CD4-positive, alpha-beta T cell treated with Interleukin-17A for 4 hours (primary cell): ENCODE results near the gene ZSCAN9.

Experiments used
- DNase-seq: peaks from one replicate; pipeline ENCODE4 v3.0.0-alpha.2; 2020; ENCODE audit warnings: mixed read lengths

ZSCAN9 gene

GRCh38 chr6:28225056-28225834 lies at the start of gene ZSCAN9:
TSS of gene ZSCAN9 (plus strand) at chr6:28225275. CDS start at chr6:28227085, 1,810 bp downstream.
- DNase-seq: peak; percentile 36

- DNase-seq: no peak
These were observed 48.7 kb upstream of the ZSCAN9 start for GRCh38 chr6:28176373-28176772.

DNA sequence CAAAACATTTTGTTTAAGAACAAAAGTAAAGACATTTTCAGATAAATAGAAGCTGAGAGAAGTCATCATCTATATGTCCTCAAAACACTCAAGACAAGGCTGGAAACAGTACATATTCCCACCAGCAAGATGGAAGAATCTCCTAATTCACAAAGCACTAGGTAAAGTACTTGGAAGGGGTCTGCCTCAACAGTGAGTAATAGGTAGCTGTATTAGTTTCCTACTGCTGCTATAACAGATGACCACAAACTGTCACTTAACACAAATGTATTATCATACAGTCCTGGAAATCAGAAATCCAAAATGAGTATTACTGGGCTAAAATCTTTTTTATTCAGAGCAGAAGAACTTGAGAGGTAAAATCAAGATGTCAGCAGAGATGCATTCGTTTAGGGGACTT lies 42.8 kb upstream of the ZSCAN9 start:
- DNase-seq: no peak

DNA sequence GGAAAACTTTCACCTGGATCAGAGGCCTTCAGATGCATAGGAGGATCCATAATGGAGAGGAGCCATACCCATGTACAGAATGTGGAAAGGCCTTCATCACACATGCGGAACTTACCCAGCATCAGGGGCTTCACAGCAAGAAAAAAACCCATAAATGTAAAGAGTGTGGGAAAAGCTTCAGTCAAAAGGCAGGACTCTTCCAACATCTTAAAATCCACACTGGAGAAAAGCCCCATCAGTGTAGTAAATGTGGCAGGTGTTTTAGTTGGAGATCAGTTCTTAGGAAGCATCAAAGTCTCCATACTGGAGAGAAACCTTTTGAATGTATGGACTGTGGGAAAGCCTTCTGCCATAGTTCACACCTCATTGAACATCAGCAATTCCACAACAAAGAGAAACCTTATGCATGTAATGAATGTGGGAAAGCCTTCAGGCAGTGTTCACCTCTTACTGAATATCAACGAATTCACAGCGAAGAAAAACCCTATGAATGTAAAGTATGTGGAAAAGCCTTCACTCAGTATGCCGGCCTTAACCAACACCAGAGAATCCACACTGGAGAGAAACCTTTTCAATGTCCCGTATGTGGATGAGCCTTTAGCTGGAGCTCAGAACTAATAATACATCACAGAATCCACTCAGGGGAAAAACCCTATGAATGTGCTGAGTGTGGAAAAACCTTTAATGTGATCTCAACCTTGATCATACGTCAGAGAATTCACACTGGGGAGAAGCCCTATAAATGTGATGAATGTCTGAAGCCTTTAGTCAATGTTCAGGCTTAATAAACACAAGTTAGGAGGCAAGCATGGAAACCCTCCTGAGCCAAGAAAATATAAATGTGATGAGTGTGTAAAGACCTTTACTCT lies 36.7 kb upstream of the ZSCAN9 start:
- no peak for DNase-seq

DNA sequence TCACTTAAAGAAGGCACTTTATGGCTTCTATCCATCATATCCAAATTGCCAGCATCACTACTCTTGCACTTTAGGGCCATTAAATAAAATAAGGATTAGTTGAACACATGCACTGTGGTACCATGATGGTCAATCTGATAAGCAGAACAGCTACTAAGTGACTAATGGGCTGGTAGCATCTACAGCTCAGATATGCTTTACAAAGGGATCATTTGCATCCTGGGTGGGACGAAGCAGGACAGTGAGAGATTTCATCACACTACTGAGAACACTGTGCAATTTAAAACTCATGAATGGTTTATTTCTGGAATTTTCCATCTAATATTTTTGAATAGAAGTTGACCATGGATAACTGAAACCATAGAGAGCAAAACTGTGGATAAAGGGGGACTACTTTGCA lies 25.1 kb upstream of the ZSCAN9 start:
- no peak for DNase-seq

- DNase-seq: no peak
These were observed 21.9 kb upstream of the ZSCAN9 start for GRCh38 chr6:28203201-28203600.

- DNase-seq: no peak
These were observed 19.2 kb upstream of the ZSCAN9 start for GRCh38 chr6:28205879-28206278.

GRCh38 chr6:28206527-28206926 lies 18.5 kb upstream of the ZSCAN9 start:
- no peak for DNase-seq

GRCh38 chr6:28206928-28207509 lies 18.1 kb upstream of the ZSCAN9 start:
- DNase-seq: no peak

GRCh38 chr6:28207510-28208110 lies 17.5 kb upstream of the ZSCAN9 start:
- peak; percentile 13 for DNase-seq

GRCh38 chr6:28208111-28208659 lies 16.9 kb upstream of the ZSCAN9 start:
- DNase-seq: peak; percentile 2

GRCh38 chr6:28209753-28210535 lies 15.1 kb upstream of the ZSCAN9 start:
- DNase-seq: no peak

DNA sequence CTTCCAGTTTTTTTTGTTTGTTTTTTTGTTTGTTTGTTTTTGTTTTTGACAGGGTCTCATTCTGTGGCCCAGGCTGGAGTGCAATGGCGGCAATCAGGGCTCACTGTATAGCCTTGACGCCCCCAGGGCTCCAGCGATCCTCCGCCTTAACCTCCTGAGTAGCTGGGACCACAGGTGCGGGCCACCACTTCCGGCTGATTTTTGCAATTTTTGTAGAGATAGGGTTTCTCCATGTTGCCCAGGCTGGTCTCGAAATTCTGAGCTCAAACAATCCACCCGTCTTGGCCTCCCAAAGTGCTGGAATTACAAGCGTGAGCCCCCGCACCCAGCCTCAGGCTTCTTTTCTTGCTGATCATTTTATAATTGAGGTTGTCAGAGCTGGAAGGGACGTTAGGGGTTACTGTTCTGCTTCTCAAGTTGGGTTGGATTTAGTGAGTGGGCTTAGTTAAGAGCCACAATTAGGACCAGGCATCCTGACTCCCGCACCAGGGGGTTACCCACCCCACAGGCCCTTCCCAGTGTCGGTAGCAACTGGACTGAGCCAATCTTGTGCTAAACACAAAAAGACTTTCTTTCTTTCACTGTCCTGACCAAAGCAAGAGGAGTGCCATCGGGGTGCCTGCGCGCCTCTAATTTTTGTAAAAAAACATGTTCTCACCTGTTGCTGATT lies 13.1 kb upstream of the ZSCAN9 start:
- peak; percentile 2 for DNase-seq

- DNase-seq: no peak
These were observed 12.4 kb upstream of the ZSCAN9 start for GRCh38 chr6:28212510-28213212.

DNA sequence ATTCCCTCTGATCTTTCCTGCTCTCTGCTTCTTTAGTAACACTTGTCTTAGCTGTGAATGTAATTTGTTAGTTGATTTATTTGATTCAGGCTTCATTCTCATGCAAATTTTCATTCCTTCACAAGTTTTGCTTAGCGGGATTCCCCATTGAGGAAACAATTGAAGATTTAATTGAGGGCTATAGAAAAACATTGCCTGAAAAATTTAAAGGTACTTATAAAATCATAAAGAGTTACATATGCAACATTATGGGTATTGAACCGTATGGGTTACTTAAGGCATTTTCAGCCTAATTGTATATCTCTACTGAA lies 11.9 kb upstream of the ZSCAN9 start:
- no peak for DNase-seq

DNA sequence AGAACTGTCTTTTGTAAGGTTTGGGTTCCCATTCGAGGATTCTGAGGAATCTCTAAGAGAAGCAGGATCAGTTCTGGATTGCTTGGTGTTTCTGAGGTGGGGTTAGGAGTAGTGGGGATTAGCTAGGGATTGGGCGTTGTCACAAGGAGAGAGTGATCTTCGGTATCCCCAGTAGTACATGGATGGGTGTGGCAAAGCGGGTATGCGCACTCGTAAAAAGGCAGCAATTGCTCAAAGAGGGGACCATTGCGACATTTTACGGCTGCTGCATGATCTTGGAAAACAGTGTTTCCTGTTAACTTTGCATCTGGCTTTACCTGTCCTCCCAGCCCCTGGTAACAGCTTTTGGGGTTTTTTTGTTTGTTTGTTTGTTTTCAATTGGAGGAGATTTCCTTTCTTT lies 9.7 kb upstream of the ZSCAN9 start:
- no peak for DNase-seq

DNA sequence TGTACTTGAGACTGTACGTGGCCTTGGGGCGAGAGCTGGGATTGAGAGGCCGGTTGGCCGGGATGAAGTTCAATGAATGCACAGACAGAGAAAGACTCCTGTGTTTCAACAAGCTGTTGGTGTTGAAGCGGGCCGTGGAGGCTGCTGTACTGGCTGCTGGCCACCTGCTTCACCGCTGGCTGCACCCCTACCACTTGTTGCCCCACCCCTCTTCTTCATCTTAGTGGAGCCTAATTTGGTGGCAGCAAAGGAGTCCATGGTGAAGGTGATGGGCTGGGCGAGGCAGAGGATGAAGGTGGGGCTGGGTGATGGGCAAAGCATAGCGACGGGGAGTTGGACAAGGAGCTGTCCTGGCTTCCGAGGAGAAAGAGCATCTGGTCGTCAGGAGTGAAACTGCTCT lies 7.2 kb upstream of the ZSCAN9 start:
- DNase-seq: no peak

GRCh38 chr6:28218312-28219248 lies 6.5 kb upstream of the ZSCAN9 start:
- peak; percentile 37 for DNase-seq

- DNase-seq: no peak
These were observed 4.6 kb upstream of the ZSCAN9 start for GRCh38 chr6:28220257-28221133.
